Activated CD4-positive, CD25-positive, alpha-beta regulatory T cell treated with anti-CD3 and anti-CD28 coated beads, Interleukin-2, amount 50 U/mL, for 16 hours (primary cell): Measurements from ENCODE around the gene NPFFR1.
"Not testable (repeated sequence)": the region's sequence is repeated elsewhere in the genome, so short reads cannot be mapped to it uniquely, and the experiment has no call there.

Source experiments
- DNase-seq: peaks from one replicate; pipeline ENCODE4 v3.0.0-alpha.2; 2020; ENCODE audit warnings: low read depth, low spot score

NPFFR1 gene

DNA sequence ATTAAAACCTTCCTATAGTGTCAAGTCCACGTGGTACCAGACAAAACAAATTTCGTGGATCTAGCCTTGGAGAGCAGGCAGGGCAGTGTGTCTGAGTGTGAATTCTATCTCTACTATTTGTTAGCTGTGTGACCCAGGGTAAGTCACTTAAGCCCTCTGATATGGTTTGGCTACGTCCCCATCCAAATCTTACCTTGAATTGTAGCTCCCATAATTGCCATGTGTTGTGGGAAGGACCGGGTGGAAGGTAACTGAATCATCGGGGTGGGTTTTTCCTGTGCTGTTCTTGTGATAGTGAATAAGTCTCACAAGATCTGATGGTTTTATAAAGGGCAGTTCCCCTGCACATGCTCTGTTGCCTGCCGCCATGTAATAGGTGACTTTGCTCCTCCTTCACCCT, 2.8 kb upstream of the NPFFR1 start:
- DNase-seq, result no peak

DNA sequence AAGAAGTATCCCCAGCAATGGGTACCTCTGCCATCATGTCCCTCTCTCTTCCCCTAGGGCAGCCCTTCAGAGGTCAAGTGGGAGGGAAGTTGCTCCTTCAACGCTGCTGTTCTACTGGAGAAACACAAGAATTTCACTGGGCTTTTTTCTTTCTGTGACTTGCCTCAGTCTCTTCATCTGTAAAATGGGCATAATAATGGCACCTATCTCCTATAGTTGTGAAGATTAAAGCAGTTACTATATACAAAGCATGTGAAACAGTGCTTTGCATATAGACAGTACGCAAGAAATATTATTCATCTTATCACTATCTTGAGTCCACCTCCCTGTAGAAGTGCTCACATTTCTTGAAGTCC, 1.6 kb upstream of the NPFFR1 start:
- no peak for DNase-seq

DNA sequence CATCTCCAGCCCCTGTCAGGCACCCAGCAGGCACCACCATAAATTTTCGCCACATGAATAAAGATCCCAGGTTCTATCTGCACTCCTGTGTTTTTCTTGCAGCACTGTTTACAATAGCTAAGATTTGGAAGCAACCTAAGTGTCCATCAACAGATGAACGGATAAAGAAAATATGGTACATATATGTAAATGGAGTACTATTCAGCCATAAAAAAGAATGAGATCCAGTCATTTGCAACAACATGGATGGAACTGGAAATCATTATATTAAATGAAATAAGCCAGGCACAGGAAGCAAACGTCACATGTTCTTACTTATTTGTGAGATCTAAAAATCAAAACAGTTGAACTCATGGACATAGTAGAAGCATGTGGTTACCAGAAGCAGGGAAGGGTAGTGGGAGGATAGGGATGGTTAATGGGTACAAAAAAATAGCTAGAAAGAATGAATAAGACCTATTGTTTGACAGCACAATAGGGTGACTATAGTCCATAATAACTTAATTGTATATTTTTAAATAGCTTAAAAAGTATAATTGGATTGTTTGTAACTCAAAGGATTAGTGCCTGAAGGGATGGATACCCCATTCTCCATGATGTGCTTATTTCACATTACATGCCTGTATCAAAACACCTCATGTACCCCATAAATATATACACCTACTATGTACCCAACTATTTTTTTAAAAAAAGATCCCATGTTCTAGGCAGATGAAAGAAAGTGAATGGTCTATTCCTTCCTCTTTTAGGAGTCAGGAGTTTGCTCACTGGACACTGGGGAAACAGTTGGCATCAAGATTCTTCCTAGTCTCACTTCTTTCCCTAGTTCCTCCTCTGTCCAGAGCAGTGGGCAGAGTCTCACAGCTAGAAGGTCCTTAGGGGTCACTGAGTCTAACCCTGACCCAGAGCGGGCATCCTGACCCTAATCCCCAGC, 1.0 kb upstream of the NPFFR1 start:
- no peak for DNase-seq

DNA sequence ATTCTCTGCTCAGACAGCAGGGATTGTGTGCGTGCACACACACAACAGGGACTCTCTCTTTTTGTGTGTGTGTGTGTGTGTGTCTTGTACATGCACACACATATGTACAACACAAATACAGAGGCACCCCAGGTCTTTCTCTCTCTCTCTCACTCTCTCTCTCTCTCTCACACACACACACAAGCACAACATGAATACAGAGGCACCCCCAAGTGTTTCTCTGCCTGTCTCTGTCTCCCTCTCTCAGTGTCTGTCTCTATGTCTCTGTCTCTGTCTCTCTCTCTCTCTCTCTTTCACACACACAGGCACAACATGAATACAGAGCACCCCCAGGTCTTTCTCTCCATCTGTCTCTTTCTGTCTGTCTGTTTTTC, 746 bp downstream of the NPFFR1 start:
- DNase-seq, result no peak

DNA sequence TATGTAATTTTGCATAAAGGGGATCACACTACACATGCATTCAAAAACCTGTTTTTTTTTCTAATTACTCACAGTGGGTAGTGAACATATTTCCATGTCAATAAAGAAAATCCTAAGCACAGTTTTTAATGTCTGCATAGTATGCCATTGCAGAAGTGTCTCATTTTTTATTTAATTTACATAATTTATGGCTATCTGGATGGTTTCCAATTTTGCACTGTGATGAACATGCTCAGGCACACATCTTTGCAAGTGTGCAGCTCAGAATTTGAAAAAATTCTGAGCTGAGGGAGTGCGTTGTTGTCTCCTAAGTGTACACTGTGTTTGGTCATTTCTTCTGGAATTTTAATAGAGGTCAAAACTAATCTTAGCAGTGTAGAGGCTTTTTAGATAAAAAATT, 2.2 kb downstream of the NPFFR1 start:
- no peak for DNase-seq

DNA sequence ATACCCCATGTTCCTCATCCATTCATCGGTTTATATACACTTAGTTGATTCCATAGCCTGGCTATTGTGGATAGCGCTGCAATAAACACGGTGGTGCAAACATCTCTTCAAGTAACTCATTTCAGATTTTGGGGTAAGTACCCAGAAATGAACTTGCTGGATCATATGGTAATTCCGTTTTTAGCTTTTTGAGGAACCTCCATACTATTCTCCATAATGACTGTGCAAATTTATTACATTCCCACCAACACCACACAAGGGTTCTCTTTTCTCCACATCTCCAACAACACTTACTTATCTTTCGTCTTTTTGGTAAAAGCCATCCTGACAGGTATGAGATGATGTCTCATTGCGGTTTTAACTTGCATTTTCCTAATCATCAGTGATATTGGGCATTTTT, 3.7 kb downstream of the NPFFR1 start:
- DNase-seq, result no peak

DNA sequence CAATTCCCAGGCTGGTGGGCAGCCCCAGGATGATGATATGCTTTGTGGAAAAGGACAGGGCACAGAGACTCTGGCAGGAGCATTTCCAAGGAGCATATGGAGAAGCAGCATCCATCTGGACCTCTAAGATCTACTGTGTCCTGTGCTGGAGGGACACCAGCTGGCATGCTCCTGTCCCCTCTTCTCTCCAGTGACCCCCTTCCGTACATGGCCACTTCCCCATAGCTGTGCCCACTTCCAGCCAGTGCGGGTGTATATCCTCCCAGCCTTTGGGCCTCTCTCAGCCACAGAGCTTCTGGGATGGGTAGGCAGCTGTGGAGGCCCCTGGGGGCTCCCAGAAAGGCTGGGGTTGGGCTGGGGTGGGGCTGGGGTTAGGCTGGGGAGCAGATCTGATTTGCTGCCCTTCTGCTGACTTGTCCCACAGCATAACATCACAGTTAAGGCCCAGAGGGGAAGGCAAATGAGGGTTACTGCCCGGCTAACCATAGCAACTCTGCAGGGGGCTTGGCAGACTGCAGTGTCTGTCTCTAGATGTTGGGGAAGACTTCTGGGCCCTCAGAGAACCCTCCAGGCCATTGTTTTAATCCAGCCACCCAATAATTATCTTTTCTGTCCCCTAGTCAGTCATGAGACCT, 6.3 kb downstream of the NPFFR1 start:
- DNase-seq, result no peak

DNA sequence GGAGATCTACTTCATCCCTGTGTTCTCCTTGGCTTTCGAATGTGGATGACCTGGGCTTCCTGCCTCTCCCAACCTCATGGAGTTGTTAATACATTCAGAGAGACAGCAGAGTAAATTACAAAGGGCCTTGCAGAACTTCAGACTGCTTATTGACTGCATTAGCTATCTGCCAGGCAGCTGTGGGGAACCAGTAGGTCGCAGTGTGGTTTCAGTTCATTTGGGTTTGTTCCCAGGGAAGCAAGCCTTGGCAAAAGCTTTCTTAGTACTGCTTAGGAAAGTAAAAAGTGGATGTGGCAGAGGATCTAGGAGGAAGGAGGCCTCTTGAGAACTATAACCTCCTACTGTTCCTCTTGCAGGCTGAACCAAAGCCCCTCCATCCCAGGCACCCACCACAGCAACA, 9.2 kb downstream of the NPFFR1 start:
- no peak for DNase-seq

DNA sequence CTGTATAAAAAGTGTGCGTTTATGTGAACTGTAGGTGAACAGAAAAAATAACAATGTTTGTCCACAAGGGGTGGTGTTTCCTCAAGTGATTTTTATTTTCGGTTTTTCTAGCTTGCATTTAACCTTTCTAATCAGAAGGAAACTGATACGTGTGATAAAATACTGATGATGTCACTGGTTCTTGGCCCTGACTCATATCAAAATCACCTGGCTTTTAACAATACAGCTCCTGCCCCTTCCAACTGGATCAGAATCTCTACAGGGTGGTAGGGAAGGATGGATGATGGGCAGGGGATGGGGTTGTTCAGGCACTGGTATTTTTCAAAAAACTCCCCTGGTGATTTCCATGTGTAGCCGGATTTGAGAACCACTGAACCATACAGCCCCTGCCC, 10.9 kb downstream of the NPFFR1 start:
- no peak for DNase-seq

DNA sequence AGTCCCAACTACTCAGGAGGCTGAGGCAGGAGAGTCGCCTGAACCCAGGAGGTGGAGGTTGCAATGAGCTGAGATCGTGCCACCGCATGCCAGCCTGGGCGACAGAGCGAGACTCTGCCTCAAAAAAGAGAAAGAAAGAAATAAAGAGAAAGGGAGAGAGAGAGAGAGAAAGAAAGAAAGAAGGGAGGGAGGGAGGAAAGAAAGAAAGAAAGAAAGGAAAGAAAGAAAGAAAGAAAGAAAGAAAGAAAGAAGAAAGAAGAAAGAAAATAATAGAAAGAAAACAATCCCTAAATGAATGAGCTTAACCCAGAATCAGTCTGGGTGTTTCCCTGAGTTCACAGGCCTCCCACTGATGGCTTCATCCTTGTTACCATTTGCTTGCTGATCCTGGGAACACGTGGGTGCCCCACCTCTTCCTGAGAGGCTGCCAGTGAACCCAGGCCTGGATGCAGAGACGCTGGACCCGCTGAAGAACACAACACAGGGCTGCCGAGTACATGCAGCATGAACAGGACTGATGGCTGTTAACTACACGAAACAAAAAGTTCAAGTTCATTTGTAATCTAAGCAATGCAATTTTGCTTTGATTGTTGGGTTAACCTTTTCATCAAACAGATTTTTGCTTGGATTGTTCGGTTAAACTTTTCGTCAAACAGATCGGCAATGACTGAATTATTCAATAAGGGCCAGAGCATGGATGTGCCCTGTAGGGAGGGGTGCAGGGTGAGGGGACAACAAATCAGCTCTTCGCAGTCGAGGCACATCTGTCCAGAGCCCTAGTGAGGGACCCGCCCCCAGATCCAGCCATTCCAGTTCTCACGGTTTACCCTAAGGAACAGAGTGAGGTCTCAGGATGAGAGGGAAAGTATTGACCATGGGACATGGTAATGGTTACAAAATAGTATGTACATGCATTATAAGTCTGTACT, 11.5 kb downstream of the NPFFR1 start:
- DNase-seq, result no peak

DNA sequence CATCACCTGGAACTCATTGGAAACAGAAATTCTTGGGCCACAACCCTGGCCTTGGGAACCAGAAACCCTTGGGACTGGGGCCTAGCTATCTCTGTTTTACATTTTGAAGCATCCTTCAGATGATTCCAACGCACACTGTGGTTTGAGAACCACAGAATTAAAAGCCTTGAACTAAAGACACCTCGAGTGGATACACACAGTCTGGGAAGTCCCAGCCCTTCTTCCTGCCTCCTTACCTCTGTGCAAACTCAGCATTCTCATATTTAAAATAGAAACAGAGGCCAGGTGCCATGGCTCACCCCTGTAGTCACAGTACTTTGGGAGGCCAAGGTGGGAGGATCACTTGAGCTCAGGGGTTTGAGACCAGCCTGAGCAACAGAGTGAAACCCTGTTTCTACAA, 12.9 kb downstream of the NPFFR1 start:
- DNase-seq, result no peak

DNA sequence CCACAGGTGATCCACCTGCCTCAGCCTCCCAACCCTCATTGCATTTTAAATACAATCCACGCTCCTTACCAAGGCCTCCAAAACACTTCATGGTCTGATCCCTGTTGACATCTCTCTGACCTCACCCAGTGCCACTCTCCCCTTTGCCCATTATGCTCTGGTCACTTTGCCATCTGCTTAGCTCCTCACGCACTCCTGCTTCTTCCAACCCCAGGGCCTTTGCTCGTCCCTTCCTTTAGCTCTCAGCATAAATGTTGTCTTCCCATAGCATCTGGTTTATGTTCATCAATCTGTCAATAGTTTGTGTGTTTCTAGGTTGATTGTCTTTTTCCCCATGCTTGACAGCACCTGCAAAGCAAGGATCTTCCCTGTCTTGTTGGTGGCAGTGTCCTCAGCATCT, 14.1 kb downstream of the NPFFR1 start:
- no peak for DNase-seq

DNA sequence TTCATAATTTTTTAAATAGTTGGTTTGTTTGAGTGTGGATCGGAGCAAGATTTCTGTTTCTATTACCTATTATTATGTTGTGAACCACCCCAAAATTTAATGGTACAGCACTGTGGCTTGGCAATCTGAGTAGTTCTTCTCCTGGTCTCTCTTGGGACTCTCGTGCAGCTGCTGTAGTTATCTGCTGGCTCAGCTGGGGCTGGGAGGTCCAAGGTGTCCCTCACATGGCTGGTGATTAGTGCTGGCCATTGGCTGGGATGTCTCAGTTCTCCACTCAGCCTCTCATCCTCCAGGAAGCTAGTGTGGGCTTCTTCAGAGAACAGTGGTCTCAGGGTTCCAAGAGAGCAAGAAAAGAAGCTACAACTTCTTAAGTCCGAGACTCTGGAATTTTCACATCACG, 15.4 kb downstream of the NPFFR1 start:
- no peak for DNase-seq

DNA sequence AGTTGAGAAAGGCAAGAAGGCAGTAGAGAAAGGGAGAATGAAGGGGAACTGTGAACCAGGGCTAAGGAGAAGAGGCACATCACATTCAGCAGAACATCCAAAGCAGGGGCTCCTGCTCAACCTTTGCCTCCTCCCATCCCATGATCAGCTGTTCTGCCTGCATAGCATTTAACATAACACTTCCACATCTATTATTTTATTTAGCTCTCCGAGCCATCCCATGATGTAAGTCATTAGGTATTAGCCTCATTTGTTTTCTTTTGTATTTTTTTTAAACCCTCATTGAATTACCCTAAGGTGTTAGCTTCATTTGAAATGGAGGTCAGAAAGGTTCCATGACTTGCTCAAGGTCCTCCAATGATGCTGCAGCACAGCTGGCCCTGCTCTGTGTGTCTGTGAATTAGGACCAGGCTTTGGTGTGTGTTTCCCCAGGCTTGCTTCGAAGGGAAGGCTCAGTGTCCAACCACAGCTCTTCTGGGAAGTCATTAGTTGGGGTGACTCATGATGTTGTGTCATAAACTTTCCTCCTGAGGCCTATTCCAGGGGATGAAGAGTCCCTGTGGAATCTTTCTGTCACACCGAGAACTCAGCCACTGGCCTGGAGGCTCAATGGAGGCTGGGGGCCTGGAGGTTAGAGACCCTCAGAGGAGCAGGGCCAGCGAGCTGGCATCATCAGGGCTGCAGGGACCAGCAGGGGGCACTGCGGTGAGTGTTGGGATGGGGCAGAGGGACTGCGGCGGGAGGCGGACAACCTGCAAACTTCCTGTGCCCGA, 16.5 kb downstream of the NPFFR1 start:
- DNase-seq, result no peak

DNA sequence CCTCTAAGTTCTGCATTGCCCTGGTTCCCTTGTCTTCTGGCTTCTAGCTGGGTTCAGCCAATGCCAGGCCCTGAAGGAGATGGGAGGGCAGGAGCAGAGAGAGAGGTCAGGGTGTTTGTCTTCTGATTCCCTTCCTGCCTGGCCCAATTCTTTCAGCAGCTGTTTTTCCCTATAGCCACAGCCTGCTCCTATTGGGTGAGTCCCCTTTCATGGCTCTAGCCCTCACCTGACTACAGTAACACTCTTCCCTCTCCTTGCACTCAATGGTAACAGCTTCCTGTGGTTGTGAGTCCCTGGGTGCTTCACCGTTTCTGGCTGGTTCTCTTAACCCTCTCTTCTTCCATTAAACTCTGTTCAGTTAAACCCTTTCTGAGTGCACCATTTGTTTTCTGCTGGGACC, 17.1 kb downstream of the NPFFR1 start:
- no peak for DNase-seq

DNA sequence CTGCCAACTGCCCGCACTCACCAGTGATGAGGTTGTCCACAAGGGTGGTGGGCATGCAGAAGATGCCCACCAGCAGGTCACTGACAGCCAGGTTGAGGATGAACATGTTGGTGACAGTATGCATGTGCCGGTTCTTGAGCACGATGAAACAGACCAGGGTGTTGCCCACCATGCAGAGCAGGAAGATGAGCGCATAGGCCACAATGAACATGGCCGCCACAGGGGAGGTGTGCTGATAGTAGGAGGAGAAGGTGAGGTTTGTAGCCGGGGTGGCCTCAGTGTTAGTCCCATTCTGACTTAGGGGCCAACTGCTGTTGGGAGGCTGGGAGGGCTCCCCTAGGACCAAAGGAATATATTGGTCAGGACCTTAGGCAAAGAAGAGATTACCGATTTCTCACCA, 17.7 kb downstream of the NPFFR1 start:
- no peak for DNase-seq

DNA sequence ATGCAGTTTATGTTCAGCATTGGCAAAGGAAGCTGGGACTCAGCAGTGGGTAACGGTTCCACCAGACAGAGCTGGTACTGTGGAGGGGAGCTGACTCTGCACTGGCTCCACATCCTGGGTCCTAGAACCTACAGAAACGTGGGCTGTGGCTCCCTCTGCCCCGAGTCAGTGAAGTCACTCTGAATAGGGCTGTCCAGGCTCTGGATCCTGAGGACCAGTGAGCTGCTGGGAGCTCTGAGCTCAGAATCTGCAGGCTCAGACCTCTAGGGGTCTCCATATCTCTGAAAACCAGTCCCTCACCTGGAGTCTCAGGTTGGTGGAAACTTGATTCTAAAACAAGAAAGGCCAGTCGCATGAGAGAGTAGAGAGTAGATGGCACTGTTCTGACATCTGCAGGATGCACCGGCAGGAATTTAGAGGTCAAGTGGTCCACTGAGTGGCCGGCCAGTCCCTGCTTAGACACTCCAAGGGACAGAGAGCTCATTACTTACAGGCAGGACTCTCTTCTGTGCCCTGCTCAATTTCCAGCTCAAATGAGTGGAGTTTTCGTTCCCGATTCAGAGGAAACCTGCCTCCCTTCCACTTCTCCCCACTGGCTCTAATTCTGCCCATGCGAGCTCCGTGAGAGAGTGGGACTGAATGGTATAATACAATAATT, 18.6 kb downstream of the NPFFR1 start:
- DNase-seq, result no peak

DNA sequence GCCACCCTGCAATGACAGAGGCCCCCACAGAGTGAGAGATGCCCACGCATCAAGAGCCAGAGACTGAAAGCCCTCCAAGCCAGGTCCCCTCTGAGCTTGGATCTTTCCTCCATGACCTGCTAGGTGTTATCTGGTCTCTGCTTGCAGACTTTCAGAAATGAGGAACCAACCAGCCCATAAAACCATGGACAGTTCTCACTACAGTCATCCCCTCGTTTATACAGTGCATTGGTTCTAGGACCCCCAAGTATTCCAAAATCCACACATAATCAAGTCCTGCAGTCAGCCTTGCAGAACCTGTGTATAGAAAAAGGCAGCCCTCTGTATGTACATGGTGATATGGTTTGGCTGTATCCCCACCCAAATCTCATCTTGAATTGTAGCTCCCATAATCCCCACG, 23.1 kb downstream of the NPFFR1 start:
- DNase-seq, result no peak

DNA sequence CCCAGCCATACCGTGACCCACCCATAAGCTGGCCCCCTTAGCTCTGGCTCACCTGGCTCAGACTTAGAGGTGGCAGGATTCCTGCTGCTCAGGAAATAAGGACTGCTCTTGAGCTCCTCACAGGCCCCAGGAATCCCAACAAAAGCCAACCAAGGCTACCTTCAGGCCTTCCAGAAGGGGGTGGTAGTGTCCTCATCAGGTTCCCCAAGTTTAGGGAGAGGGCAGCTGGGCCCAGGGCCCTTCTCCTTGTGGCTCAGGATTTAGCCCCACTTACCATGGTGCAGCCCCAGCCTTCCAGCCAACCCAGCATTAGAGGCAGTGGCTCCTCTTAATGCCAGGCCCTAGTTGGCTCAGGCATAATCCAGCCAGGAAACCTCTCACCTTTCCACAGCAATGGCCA, 23.5 kb downstream of the NPFFR1 start:
- DNase-seq, result no peak

DNA sequence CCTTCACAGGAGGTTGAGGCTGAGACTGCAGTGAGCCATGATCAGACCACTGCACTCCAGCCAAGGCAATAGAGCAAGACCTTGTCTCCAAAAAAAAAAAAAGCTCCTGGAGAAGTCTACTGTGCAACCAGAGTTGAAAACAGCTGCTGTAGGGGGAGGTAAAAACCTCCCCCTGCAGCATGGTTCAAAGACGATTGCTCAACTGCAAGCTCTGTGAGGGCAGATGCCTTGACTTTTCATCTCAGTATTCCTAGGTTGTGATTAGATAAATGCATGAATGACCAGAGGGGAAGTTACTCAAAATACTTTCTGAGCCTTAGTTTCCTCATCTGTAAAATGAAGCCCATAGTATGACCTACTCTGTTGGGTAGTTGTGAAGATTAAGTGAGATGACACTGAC, 25.6 kb downstream of the NPFFR1 start:
- no peak for DNase-seq

DNA sequence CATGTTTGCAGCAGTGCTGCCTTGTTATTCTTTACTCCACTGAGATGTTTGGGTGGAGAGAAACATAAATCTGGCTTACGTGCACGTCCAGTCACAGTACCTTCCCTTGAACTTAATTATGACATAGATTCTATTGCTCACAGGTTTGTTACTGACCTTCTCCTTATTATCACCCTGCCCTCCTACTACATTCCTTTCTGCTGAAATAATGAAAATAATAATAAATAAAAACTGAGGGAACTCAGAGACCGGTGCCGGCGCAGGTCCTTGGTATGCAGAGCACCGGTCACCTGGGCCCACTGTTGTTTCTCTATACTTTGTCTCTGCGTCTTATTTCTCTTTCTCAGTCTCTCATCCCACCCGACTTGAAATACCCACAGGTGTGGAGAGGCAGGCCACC, 26.0 kb downstream of the NPFFR1 start:
- not testable (repeated sequence) for DNase-seq
